Measurements from ENCODE around the gene HTRA1.

DNA sequence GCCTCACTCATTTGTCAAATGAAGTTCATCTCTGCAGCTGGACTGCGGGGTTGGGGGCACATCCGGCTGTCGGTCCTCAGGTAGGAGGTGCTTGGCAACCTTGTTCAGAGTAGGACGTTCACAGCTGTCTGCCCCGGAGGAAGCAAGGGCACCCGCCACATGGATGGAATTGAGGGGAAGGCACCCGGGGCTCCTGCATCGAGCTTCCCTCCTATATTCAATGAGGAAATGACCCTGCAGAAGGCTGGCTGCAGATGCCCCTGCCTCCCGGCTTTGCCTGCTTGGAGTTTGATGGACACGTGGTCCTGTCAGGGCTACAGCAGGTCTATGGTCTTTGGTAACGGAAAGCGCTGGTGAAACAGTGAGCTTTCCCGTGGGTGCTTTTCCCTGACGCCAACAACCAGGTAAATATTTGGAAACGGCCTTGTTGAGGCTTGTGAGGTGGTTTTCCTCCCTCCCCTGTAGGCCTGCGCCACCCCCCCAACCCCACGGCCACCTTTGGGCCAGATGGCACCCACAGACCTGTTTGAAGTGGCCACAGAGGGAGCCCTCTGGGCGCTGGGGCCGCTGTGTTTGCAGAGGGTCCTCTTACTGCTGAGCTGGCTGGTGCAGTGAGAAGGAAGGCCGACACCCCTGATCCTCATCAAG is 32.9 kb downstream of the HTRA1 start:
- TF ChIP-seq, protein P1, sequence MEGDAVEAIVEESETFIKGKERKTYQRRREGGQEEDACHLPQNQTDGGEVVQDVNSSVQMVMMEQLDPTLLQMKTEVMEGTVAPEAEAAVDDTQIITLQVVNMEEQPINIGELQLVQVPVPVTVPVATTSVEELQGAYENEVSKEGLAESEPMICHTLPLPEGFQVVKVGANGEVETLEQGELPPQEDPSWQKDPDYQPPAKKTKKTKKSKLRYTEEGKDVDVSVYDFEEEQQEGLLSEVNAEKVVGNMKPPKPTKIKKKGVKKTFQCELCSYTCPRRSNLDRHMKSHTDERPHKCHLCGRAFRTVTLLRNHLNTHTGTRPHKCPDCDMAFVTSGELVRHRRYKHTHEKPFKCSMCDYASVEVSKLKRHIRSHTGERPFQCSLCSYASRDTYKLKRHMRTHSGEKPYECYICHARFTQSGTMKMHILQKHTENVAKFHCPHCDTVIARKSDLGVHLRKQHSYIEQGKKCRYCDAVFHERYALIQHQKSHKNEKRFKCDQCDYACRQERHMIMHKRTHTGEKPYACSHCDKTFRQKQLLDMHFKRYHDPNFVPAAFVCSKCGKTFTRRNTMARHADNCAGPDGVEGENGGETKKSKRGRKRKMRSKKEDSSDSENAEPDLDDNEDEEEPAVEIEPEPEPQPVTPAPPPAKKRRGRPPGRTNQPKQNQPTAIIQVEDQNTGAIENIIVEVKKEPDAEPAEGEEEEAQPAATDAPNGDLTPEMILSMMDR (IDR thresholded peaks at IDR 0.05): no peak
- TF ChIP-seq POLR2A (IDR thresholded peaks at IDR 0.05): no peak
- no peak for TF ChIP-seq POLR2AphosphoS5 (IDR thresholded peaks at IDR 0.05)

Measured in breast epithelium (tissue), 3 donors.